H1 (cell line): Measurements from ENCODE around the gene CHMP4A. TPM values are rescaled to one million over a fixed set of nuclear protein-coding genes. Genes with fewer than 3 reads are reported as not detected.

Source experiments
- ASH2L ChIP-seq: fragments of 200-600, 300-600 bp; sonication (generic); IDR thresholded peaks from one replicate; pipeline ENCODE4 v1.7.1; 2017; ENCODE audit warnings: low read length
- BRCA1 ChIP-seq: IDR thresholded peaks from 2 replicates; pipeline ENCODE4 v1.6.1; 2012; ENCODE audit warnings: low read depth, low read length, improper control_type of control experiment
- CBX5 ChIP-seq: fragments of 300-800, 300-1000 bp; sonication (generic); IDR thresholded peaks from 2 replicates; pipeline ENCODE4 v1.7.1; 2016; ENCODE audit warnings: antibody characterized with exemption, low read length, low read depth
- EP300 ChIP-seq, 2 experiments: IDR thresholded peaks; 1 replicate in 1 of 2; 2 replicates in 1 of 2; pipeline ENCODE4 v1.6.1; 2011 to 2012; ENCODE audit warnings: low read depth in 2 of 2, low read length in 2 of 2, mild to moderate bottlenecking in 2 of 2, borderline replicate concordance in 1 of 2, inconsistent platforms in 1 of 2, moderate library complexity in 1 of 2
- EZH2 ChIP-seq: fragments of 200-600 bp; sonication (generic); IDR thresholded peaks from 2 replicates; pipeline ENCODE4 v1.7.1; 2012; ENCODE audit warnings: low read depth, mild to moderate bottlenecking, moderate library complexity, low read length, inconsistent platforms; ENCODE audit not compliant: severe bottlenecking
- GTF2F1 ChIP-seq: IDR thresholded peaks from 2 replicates; pipeline ENCODE4 v1.6.1; 2012; ENCODE audit warnings: low read depth, low read length, improper control_type of control experiment, borderline replicate concordance
- HDAC6 ChIP-seq: IDR thresholded peaks from one replicate; pipeline ENCODE4 v1.7.1; 2012; ENCODE audit warnings: low read depth, mild to moderate bottlenecking, inconsistent platforms, low read length, moderate library complexity
- JUN ChIP-seq: IDR thresholded peaks from 2 replicates; pipeline ENCODE4 v1.6.1; 2011; ENCODE audit warnings: low read depth, mild to moderate bottlenecking, improper control_type of control experiment, low read length
- POLR2A ChIP-seq, 2 experiments: IDR thresholded peaks; 1 replicate in 1 of 2; 2 replicates in 1 of 2; pipeline ENCODE4 v1.6.1; 2011; ENCODE audit warnings: low read depth in 2 of 2, low read length in 2 of 2, mild to moderate bottlenecking in 2 of 2; ENCODE audit errors: control extremely low read depth in 1 of 2
- POU5F1 ChIP-seq: IDR thresholded peaks from 2 replicates; pipeline ENCODE4 v1.6.1; 2011; ENCODE audit warnings: low read depth, mild to moderate bottlenecking, low read length, moderate library complexity
- SIN3A ChIP-seq, 2 experiments: IDR thresholded peaks in 1 of 2; conservative IDR thresholded peaks in 1 of 2; 2 replicates each; pipeline ENCODE4 v1.6.1; 2011 to 2012; ENCODE audit warnings: low read length in 2 of 2, improper control_type of control experiment in 1 of 2, low read depth in 1 of 2, mild to moderate bottlenecking in 1 of 2
- polyA plus RNA-seq, 7 experiments: library from polyadenylated mRNA; depleted of rRNA in 3 of 7; stranded (reverse) in 5 of 7; unstranded in 2 of 7; fragments of >200 nt in 5 of 7; fragments of 200-250 nt in 2 of 7; gene quantifications; 1 replicate in 5 of 7; 2 replicates in 1 of 7; 4 replicates in 1 of 7; pipeline versions ENCODE4 v1.2.1 to v1.2.3, GENCODE V29; 2011 to 2013; ENCODE audit warnings: missing spikeins in 2 of 7, mixed read lengths in 2 of 7
- total RNA-seq: library from RNA; stranded (reverse); fragmentation: NEBNext Ultra II Directional; extraction: Animal tissue kit (Norgen Biotek cat#: 25700); gene quantifications from 2 replicates; pipeline ENCODE4 v1.2.1, GENCODE V29; 2021
- TF ChIP-seq, protein P1 (sequence below): IDR thresholded peaks from 2 replicates; pipeline ENCODE4 v1.6.1; 2011; ENCODE audit warnings: low read depth, mild to moderate bottlenecking, low read length; ENCODE audit not compliant: insufficient read depth
- TF ChIP-seq, protein P2 (sequence below), 3 experiments: IDR thresholded peaks; 1 replicate in 2 of 3; 2 replicates in 1 of 3; pipeline versions ENCODE4 v1.5.1 to v1.6.1; 2011; ENCODE audit warnings: low read length in 3 of 3, mild to moderate bottlenecking in 3 of 3, inconsistent platforms in 2 of 3, low read depth in 1 of 3, moderate library complexity in 1 of 3; ENCODE audit not compliant: insufficient read depth in 1 of 3; ENCODE audit errors: control extremely low read depth in 1 of 3

CHMP4A gene
- total and polyA plus RNA-seq, 2 of the 8 experiments (the other 6 are each of a cell fraction or from before 2014, with no cell fraction given) = 32.9 to 37.6 TPM

DNA sequence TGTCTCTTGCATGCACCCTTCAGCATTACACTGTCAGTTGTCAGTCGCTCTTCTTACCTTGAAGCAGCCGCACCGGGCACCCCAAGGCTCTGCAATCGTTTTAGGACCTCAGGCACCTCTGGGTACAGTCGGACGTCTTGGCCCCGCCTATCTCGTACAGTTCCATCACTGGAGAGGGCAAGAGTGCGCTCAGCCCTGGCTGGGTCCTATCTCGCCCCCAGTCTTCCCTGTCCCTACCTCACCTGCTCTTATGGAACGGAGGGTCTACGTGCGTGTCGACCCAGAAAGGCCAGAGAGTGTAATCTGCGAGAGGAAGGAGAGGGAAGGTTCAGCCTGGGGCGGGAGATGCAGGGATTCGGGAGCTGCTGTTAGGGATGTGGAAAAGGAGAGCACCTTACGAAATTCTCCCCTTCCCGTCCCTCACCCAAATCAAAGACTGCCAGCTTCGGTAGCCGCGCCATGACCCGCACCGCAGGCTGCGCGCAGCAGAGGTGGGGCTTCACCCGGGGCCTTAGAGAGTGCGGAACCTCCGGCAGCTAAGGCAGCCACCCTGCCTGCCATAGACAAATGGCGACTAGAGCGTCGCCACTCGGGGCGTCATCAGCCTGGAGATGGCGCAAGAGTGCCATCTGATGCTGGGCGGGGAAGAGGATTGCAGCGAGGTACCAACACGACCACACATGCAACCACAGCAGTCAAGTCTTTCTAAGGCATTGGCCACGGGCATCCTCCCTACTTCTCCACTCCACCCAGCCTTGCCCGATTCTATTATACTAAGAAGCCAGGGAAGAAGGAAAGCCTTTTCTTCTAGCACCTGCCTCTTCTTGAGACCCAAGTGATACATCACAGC lies 2.4 kb upstream of the CHMP4A start, which contains the start of gene MDP1 (continued):
- TF ChIP-seq, protein P1, sequence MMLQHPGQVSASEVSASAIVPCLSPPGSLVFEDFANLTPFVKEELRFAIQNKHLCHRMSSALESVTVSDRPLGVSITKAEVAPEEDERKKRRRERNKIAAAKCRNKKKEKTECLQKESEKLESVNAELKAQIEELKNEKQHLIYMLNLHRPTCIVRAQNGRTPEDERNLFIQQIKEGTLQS = no peak
- TF ChIP-seq BRCA1 (no peak), EP300 (IDR thresholded peaks at IDR 0.05; ENCODE audit: borderline replicate concordance in 1 of 2, low read depth in 2 of 2, low read length in 2 of 2) (no peak), GTF2F1 (no peak), HDAC6 (no peak), SIN3A (conservative IDR thresholded peaks at IDR 0.05 in 1 of 2, IDR thresholded peaks at IDR 0.05 in 1 of 2; ENCODE audit: low read depth in 1 of 2, low read length in 2 of 2) (peak; percentile 59 to 83; a peak in 2 of 4 replicates), POU5F1 (no peak), JUN (no peak), EZH2 (no peak), POLR2A (IDR thresholded peaks at IDR 0.05; ENCODE audit: control extremely low read depth in 1 of 2, low read depth in 2 of 2, low read length in 2 of 2) (peak; percentile 87 to 95), CBX5 (no peak), ASH2L (peak; percentile 81)
- TF ChIP-seq, protein P2, sequence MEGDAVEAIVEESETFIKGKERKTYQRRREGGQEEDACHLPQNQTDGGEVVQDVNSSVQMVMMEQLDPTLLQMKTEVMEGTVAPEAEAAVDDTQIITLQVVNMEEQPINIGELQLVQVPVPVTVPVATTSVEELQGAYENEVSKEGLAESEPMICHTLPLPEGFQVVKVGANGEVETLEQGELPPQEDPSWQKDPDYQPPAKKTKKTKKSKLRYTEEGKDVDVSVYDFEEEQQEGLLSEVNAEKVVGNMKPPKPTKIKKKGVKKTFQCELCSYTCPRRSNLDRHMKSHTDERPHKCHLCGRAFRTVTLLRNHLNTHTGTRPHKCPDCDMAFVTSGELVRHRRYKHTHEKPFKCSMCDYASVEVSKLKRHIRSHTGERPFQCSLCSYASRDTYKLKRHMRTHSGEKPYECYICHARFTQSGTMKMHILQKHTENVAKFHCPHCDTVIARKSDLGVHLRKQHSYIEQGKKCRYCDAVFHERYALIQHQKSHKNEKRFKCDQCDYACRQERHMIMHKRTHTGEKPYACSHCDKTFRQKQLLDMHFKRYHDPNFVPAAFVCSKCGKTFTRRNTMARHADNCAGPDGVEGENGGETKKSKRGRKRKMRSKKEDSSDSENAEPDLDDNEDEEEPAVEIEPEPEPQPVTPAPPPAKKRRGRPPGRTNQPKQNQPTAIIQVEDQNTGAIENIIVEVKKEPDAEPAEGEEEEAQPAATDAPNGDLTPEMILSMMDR (IDR thresholded peaks at IDR 0.05; ENCODE audit: control extremely low read depth in 1 of 3, insufficient read depth in 1 of 3, low read depth in 1 of 3, low read length in 3 of 3) = peak; percentile 77 to 95 (median 92)
